ENCODE data around the gene TIMM44.

TIMM44 gene

DNA sequence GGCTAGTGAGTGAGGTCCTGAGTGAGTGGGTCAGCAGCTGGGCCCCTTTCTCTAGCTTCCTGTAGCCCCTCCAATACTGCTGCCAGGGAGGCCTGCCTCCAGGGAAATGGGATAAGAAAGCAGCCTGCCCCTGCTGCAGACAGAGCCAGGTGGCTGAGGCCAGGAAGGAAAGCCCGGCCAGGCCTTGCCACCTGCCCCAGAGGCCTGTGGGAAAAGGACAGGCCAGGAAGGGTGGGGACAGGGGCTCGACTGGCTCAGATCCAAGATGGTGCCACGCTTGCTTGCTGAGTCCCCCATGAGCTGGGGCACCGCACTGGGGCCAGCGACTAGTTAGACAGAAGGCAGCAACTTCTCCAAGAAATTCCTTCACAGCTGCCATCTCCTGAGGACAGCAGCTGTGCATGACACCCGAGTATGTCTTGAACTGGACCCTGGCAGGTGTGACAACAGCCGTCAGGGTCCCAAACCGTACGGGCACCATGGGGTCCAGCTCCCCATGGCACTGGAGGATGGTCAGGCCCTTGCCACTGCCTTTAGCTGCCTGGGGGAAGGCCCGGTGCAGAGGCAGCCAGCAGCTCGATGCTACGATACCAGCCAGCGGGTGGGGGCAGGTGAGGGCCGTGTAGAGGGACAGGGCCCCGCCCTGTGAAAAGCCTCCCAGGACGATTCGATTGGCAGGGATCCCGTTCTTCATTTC is 64.2 kb downstream of the TIMM44 start:
- Histone ChIP-seq H3K36me3 (replicated peaks in 1 of 2; ENCODE audit: control insufficient read depth in 2 of 2, insufficient read depth in 2 of 2, low read length in 2 of 2) (no peaks in the 10 kb centered on the region), H3K9me3 (replicated peaks in 1 of 2; ENCODE audit: control insufficient read depth in 2 of 2, insufficient read depth in 1 of 2, low read depth in 1 of 2, low read length in 2 of 2) (no peaks in the 10 kb centered on the region), H2BK5ac (ENCODE audit: low read length) (no peak overlapping the region), H3K14ac (ENCODE audit: low read length) (no peak overlapping the region), H3K27ac (replicated peaks; ENCODE audit: low read length) (no peak overlapping the region), H3K4ac (ENCODE audit: low read length) (no peak overlapping the region), H3K4me1 (ENCODE audit: control insufficient read depth in 2 of 2, insufficient read depth in 1 of 2, low read depth in 1 of 2, low read length in 2 of 2) (peaks cover 2 to 4% of the 10 kb centered on the region in 2 donors), H3K4me2 (ENCODE audit: insufficient read depth, low read length, poor library complexity, severe bottlenecking) (no peak overlapping the region), H3K27me3 (ENCODE audit: control insufficient read depth in 3 of 3, insufficient read depth in 3 of 3, low read depth in 1 of 3, low read length in 3 of 3) (no peaks in the 10 kb centered on the region), H2BK12ac (ENCODE audit: low read length) (no peak overlapping the region), H2BK120ac (ENCODE audit: low read depth, low read length) (no peak overlapping the region), H2AFZ (ENCODE audit: low read length) (peak overlapping the region; percentile 80), H3K23ac (ENCODE audit: low read depth, low read length, poor library complexity) (no peak overlapping the region), H4K91ac (ENCODE audit: low read depth, low read length, poor library complexity) (no peak overlapping the region), H2AK5ac (ENCODE audit: low read depth, low read length) (no peak overlapping the region), H3K79me1 (ENCODE audit: low read depth, low read length) (no peaks in the 10 kb centered on the region), H3K18ac (ENCODE audit: low read length) (no peak overlapping the region), H3K4me3 (ENCODE audit: low read length in 2 of 2) (no peak overlapping the region), H2BK15ac (ENCODE audit: low read length) (peak overlapping the region; percentile 67), H4K8ac (ENCODE audit: low read depth, low read length) (no peak overlapping the region), H3K9ac (ENCODE audit: low read depth, low read length, poor library complexity) (no peak overlapping the region)
- WGBS, 2 donors (ENCODE audit: extremely low coverage in 2 of 2, insufficient read length in 2 of 2, insufficient replicate concordance in 1 of 2), result no CpG with 5 or more reads among the region's 18 CpGs
- no peak for DNase-seq (ENCODE audit: low spot score)

GRCh38 chr19:7877249-7877836 is 66.1 kb downstream of the TIMM44 start:
- Histone ChIP-seq H2AK5ac (ENCODE audit: low read depth, low read length) (no peak overlapping the region), H3K9me3 (replicated peaks in 1 of 2; ENCODE audit: control insufficient read depth in 2 of 2, insufficient read depth in 1 of 2, low read depth in 1 of 2, low read length in 2 of 2) (no peaks in the 10 kb centered on the region), H4K91ac (ENCODE audit: low read depth, low read length, poor library complexity) (no peak overlapping the region), H3K36me3 (replicated peaks in 1 of 2; ENCODE audit: control insufficient read depth in 2 of 2, insufficient read depth in 2 of 2, low read length in 2 of 2) (peaks cover 0 to 6% of the 10 kb centered on the region in 2 donors), H2BK12ac (ENCODE audit: low read length) (no peak overlapping the region), H3K18ac (ENCODE audit: low read length) (no peak overlapping the region), H3K4me1 (ENCODE audit: control insufficient read depth in 2 of 2, insufficient read depth in 1 of 2, low read depth in 1 of 2, low read length in 2 of 2) (peaks cover 10 to 16% of the 10 kb centered on the region in 2 donors), H2BK120ac (ENCODE audit: low read depth, low read length) (no peak overlapping the region), H3K27me3 (ENCODE audit: control insufficient read depth in 3 of 3, insufficient read depth in 3 of 3, low read depth in 1 of 3, low read length in 3 of 3) (no peaks in the 10 kb centered on the region), H3K14ac (ENCODE audit: low read length) (no peak overlapping the region), H4K8ac (ENCODE audit: low read depth, low read length) (no peak overlapping the region), H3K4me3 (ENCODE audit: low read length in 2 of 2) (no peak overlapping the region), H3K79me1 (ENCODE audit: low read depth, low read length) (peaks cover 3% of the 10 kb centered on the region), H2AFZ (ENCODE audit: low read length) (no peak overlapping the region), H2BK15ac (ENCODE audit: low read length) (no peak overlapping the region), H3K4ac (ENCODE audit: low read length) (no peak overlapping the region), H2BK5ac (ENCODE audit: low read length) (no peak overlapping the region), H3K9ac (ENCODE audit: low read depth, low read length, poor library complexity) (no peak overlapping the region), H3K4me2 (ENCODE audit: insufficient read depth, low read length, poor library complexity, severe bottlenecking) (no peak overlapping the region), H3K23ac (ENCODE audit: low read depth, low read length, poor library complexity) (no peak overlapping the region), H3K27ac (replicated peaks; ENCODE audit: low read length) (no peak overlapping the region)
- no peak for DNase-seq (ENCODE audit: low spot score)
- no CpG with 5 or more reads among the region's 6 CpGs for WGBS, 2 donors (ENCODE audit: extremely low coverage in 2 of 2, insufficient read length in 2 of 2, insufficient replicate concordance in 1 of 2)

Data from neuronal stem cell (in vitro differentiated cells).